WTC11 (cell line): ENCODE results near the gene AMOT.

ENCODE experiments used
- ATF1 ChIP-seq: sonication (generic); formaldehyde crosslinking; IDR thresholded peaks from 2 replicates; pipeline ENCODE4 v1.8.1; 2023; ENCODE audit warnings: mild to moderate bottlenecking, moderate library complexity, missing genetic modification reagents
- ESRRA ChIP-seq: sonication (generic); formaldehyde crosslinking; IDR thresholded peaks from 2 replicates; pipeline ENCODE4 v1.8.1; 2022; ENCODE audit warnings: mild to moderate bottlenecking, missing genetic modification reagents, borderline replicate concordance
- ETV6 ChIP-seq: sonication (generic); formaldehyde crosslinking; IDR thresholded peaks from 2 replicates; pipeline ENCODE4 v1.8.1; 2022; ENCODE audit warnings: mild to moderate bottlenecking, missing genetic modification reagents
- FOXJ3 ChIP-seq: sonication (generic); formaldehyde crosslinking; IDR thresholded peaks from 2 replicates; pipeline ENCODE4 v1.9.0; 2021; ENCODE audit warnings: missing genetic modification reagents, mild to moderate bottlenecking, borderline replicate concordance
- SOX15 ChIP-seq: fragments of 250-450 bp; sonication (Bioruptor Pico); IDR thresholded peaks from 2 replicates; pipeline ENCODE4 v1.9.0; 2021; ENCODE audit warnings: mild to moderate bottlenecking
- ZNF138 ChIP-seq: sonication (generic); formaldehyde crosslinking; conservative IDR thresholded peaks from 2 replicates; pipeline ENCODE4 v1.8.1; 2022; ENCODE audit warnings: mild to moderate bottlenecking, moderate library complexity, missing genetic modification reagents
- ZNF232 ChIP-seq: sonication (generic); formaldehyde crosslinking; IDR thresholded peaks from 2 replicates; pipeline ENCODE4 v1.8.0; 2022; ENCODE audit warnings: mild to moderate bottlenecking, missing genetic modification reagents
- TF ChIP-seq, protein P1 (sequence below): sonication (generic); formaldehyde crosslinking; IDR thresholded peaks from 2 replicates; pipeline ENCODE4 v1.8.0; 2023; ENCODE audit warnings: mild to moderate bottlenecking, missing genetic modification reagents
- TF ChIP-seq, protein P2 (sequence below): fragments of 200-600 bp; IDR thresholded peaks from 2 replicates; pipeline ENCODE4 v1.8.0; 2022; ENCODE audit warnings: antibody characterized with exemption
- TF ChIP-seq, protein P3 (sequence below): sonication (generic); formaldehyde crosslinking; IDR thresholded peaks from 2 replicates; pipeline ENCODE4 v1.8.1; 2022; ENCODE audit warnings: missing genetic modification reagents, borderline replicate concordance
- TF ChIP-seq, protein P4 (sequence below): sonication (generic); formaldehyde crosslinking; IDR thresholded peaks from 2 replicates; pipeline ENCODE4 v1.8.0; 2023; ENCODE audit warnings: missing genetic modification reagents
- TF ChIP-seq, protein P5 (sequence below): sonication (generic); formaldehyde crosslinking; IDR thresholded peaks from 2 replicates; pipeline ENCODE4 v1.8.0; 2022; ENCODE audit warnings: mild to moderate bottlenecking, missing genetic modification reagents
- TF ChIP-seq, protein P6 (sequence below): sonication (generic); formaldehyde crosslinking; IDR thresholded peaks from 2 replicates; pipeline ENCODE4 v1.8.0; 2022; ENCODE audit warnings: missing genetic modification reagents

DNA sequence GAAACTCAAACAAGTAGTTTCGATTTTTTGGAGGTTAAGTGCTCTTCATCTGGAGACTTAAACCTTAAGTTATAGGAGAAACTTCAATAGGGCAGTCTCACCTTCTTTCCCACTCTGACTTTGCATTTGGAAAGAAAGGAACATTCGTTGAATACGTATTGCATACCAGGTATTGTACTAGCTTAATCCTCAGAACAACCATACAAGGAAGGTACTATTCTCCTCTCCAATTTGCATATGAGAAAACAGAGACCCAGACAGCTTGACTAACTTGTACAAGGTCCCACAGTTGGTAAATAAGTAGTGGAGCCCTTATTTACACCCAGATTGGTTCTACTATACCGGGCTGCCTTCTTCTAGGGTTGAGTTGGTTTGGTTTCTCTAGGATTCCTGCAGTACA lies 32.6 kb downstream of the AMOT start:
- TF ChIP-seq ETV6 (CRISPR knock-in tag) (no peak), ZNF138 (CRISPR knock-in tag) (no peak), ZNF232 (CRISPR knock-in tag) (no peak), FOXJ3 (no peak), SOX15 (CRISPR knock-in tag) (no peak), ATF1 (CRISPR knock-in tag) (no peak), ESRRA (CRISPR knock-in tag) (no peak)
- TF ChIP-seq, protein P1, sequence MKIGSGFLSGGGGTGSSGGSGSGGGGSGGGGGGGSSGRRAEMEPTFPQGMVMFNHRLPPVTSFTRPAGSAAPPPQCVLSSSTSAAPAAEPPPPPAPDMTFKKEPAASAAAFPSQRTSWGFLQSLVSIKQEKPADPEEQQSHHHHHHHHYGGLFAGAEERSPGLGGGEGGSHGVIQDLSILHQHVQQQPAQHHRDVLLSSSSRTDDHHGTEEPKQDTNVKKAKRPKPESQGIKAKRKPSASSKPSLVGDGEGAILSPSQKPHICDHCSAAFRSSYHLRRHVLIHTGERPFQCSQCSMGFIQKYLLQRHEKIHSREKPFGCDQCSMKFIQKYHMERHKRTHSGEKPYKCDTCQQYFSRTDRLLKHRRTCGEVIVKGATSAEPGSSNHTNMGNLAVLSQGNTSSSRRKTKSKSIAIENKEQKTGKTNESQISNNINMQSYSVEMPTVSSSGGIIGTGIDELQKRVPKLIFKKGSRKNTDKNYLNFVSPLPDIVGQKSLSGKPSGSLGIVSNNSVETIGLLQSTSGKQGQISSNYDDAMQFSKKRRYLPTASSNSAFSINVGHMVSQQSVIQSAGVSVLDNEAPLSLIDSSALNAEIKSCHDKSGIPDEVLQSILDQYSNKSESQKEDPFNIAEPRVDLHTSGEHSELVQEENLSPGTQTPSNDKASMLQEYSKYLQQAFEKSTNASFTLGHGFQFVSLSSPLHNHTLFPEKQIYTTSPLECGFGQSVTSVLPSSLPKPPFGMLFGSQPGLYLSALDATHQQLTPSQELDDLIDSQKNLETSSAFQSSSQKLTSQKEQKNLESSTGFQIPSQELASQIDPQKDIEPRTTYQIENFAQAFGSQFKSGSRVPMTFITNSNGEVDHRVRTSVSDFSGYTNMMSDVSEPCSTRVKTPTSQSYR, result no peak
- TF ChIP-seq, protein P2, sequence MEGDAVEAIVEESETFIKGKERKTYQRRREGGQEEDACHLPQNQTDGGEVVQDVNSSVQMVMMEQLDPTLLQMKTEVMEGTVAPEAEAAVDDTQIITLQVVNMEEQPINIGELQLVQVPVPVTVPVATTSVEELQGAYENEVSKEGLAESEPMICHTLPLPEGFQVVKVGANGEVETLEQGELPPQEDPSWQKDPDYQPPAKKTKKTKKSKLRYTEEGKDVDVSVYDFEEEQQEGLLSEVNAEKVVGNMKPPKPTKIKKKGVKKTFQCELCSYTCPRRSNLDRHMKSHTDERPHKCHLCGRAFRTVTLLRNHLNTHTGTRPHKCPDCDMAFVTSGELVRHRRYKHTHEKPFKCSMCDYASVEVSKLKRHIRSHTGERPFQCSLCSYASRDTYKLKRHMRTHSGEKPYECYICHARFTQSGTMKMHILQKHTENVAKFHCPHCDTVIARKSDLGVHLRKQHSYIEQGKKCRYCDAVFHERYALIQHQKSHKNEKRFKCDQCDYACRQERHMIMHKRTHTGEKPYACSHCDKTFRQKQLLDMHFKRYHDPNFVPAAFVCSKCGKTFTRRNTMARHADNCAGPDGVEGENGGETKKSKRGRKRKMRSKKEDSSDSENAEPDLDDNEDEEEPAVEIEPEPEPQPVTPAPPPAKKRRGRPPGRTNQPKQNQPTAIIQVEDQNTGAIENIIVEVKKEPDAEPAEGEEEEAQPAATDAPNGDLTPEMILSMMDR, result no peak
- TF ChIP-seq, protein P3, sequence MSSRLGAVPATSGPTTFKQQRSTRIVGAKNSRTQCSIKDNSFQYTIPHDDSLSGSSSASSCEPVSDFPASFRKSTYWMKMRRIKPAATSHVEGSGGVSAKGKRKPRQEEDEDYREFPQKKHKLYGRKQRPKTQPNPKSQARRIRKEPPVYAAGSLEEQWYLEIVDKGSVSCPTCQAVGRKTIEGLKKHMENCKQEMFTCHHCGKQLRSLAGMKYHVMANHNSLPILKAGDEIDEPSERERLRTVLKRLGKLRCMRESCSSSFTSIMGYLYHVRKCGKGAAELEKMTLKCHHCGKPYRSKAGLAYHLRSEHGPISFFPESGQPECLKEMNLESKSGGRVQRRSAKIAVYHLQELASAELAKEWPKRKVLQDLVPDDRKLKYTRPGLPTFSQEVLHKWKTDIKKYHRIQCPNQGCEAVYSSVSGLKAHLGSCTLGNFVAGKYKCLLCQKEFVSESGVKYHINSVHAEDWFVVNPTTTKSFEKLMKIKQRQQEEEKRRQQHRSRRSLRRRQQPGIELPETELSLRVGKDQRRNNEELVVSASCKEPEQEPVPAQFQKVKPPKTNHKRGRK (CRISPR knock-in tag), result no peak
- TF ChIP-seq, protein P4, sequence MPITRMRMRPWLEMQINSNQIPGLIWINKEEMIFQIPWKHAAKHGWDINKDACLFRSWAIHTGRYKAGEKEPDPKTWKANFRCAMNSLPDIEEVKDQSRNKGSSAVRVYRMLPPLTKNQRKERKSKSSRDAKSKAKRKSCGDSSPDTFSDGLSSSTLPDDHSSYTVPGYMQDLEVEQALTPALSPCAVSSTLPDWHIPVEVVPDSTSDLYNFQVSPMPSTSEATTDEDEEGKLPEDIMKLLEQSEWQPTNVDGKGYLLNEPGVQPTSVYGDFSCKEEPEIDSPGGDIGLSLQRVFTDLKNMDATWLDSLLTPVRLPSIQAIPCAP (CRISPR knock-in tag), result no peak
- TF ChIP-seq, protein P5, sequence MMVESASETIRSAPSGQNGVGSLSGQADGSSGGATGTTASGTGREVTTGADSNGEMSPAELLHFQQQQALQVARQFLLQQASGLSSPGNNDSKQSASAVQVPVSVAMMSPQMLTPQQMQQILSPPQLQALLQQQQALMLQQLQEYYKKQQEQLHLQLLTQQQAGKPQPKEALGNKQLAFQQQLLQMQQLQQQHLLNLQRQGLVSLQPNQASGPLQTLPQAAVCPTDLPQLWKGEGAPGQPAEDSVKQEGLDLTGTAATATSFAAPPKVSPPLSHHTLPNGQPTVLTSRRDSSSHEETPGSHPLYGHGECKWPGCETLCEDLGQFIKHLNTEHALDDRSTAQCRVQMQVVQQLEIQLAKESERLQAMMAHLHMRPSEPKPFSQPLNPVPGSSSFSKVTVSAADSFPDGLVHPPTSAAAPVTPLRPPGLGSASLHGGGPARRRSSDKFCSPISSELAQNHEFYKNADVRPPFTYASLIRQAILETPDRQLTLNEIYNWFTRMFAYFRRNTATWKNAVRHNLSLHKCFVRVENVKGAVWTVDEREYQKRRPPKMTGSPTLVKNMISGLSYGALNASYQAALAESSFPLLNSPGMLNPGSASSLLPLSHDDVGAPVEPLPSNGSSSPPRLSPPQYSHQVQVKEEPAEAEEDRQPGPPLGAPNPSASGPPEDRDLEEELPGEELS (CRISPR knock-in tag), result no peak
- TF ChIP-seq, protein P6, sequence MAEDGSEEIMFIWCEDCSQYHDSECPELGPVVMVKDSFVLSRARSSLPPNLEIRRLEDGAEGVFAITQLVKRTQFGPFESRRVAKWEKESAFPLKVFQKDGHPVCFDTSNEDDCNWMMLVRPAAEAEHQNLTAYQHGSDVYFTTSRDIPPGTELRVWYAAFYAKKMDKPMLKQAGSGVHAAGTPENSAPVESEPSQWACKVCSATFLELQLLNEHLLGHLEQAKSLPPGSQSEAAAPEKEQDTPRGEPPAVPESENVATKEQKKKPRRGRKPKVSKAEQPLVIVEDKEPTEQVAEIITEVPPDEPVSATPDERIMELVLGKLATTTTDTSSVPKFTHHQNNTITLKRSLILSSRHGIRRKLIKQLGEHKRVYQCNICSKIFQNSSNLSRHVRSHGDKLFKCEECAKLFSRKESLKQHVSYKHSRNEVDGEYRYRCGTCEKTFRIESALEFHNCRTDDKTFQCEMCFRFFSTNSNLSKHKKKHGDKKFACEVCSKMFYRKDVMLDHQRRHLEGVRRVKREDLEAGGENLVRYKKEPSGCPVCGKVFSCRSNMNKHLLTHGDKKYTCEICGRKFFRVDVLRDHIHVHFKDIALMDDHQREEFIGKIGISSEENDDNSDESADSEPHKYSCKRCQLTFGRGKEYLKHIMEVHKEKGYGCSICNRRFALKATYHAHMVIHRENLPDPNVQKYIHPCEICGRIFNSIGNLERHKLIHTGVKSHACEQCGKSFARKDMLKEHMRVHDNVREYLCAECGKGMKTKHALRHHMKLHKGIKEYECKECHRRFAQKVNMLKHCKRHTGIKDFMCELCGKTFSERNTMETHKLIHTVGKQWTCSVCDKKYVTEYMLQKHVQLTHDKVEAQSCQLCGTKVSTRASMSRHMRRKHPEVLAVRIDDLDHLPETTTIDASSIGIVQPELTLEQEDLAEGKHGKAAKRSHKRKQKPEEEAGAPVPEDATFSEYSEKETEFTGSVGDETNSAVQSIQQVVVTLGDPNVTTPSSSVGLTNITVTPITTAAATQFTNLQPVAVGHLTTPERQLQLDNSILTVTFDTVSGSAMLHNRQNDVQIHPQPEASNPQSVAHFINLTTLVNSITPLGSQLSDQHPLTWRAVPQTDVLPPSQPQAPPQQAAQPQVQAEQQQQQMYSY (CRISPR knock-in tag), result no peak
